ENCODE measurements around the gene RAB43.

RAB43 gene

DNA sequence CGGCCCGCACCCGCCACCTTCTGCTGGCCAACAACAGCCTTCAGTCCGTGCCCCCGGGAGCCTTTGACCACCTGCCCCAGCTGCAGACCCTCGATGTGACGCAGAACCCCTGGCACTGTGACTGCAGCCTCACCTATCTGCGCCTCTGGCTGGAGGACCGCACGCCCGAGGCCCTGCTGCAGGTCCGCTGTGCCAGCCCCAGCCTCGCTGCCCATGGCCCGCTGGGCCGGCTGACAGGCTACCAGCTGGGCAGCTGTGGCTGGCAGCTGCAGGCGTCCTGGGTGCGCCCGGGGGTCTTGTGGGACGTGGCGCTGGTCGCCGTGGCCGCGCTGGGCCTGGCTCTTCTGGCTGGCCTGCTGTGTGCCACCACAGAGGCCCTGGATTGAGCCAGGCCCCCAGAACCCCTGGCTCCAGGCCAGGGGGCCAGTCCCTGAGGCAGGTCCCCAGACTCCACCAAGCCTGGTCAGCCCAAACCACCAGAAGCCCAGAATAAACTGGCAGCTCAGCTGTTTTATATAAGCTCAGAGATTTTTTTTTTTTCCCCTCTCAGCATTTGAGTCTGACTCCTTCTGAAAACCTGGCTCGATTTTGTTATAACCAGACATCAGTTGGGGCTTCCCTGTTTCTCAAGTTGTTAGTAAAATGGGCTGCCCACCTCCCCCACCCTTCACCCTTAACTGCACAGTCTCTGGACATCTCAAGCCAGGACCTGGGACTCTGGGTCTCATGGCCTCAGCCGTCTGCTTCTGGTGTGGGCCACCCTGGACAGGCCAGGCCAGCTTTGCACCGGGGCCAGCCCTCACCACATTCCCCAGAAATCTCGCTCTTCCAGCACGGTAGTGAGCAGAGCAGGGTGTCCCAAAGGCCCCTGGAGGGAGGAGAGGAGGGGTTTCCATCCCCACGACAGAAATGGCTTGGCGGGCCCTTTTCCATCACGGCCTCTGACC is 59.4 kb downstream of the RAB43 start:
- TF ChIP-seq, protein P1, sequence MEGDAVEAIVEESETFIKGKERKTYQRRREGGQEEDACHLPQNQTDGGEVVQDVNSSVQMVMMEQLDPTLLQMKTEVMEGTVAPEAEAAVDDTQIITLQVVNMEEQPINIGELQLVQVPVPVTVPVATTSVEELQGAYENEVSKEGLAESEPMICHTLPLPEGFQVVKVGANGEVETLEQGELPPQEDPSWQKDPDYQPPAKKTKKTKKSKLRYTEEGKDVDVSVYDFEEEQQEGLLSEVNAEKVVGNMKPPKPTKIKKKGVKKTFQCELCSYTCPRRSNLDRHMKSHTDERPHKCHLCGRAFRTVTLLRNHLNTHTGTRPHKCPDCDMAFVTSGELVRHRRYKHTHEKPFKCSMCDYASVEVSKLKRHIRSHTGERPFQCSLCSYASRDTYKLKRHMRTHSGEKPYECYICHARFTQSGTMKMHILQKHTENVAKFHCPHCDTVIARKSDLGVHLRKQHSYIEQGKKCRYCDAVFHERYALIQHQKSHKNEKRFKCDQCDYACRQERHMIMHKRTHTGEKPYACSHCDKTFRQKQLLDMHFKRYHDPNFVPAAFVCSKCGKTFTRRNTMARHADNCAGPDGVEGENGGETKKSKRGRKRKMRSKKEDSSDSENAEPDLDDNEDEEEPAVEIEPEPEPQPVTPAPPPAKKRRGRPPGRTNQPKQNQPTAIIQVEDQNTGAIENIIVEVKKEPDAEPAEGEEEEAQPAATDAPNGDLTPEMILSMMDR (IDR thresholded peaks at IDR 0.05) = no peak

DNA sequence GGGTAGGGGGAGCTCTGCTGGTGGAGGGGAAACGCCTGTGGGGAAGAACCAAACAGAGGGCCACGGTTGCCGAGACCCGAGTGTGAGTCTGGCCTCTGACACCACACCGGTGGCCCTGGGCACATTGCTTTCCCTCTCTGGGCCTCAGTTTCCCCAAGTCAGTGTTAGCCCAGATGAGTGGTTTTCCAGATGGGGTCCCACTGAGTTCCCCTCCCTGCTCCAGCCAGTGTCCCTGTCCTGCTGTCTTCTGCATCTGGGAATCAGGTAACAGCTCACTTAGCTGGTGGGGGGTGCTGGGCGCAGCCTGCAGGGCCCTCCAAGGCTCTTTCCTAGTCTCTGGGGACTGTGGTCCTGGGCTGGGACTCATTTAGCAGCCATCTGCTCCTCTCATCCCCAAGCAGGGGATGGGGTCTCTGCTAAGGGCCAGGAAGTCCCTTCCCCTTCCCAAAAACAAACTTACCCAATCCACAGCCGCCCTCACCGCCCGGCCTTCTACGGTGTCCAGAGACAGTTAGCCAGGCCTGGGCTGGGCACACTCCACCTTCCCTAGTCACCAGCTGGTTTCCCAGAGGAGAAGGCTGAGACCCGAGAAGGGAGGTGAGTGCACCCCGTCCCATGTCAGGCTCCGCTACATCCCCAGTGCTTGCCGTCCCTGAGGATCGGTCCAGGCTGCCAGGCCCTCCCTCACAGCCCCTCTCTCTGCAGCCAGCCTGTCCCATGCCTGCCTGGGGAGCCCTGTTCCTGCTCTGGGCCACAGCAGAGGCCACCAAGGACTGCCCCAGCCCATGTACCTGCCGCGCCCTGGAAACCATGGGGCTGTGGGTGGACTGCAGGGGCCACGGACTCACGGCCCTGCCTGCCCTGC is 60.3 kb downstream of the RAB43 start:
- TF ChIP-seq, protein P1 (IDR thresholded peaks at IDR 0.05) = no peak

DNA sequence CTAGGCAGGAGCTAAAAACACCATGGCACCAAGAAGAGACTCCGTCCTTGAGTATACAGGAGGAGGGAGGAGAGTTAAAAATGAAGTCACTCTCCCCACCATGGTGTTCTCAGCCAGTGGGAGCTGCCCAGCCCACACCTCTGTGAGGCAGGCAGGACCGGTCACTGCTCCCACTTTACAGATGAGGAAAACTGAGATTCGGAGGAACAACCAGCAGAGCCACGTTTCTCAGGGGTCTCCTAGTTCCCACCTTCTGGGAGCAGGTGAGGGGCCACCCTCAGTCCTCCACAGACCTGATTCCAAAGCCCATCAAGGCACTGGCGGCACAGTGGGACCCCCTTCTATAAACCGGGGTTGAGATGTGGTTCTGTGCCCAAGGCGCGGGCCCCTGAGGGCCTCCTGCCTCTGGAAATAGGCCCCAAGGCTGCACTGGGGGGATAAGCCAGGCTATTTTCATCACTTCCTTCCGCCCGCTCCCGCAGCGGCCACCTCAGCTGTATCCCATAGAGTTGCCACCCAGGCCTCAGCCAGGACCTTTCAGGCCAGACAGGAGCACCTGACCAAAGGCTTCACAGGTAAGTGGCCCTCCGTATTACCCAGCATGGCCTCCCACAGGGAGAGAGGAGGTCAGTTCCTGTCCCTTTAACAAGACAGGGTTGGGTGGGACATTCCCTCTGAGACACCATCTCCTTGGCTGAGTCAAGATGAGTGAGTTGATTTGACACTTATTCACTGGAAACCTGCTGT is 61.2 kb downstream of the RAB43 start, which contains the start of gene GP9:
Gene GP9 (plus strand): TSS at position 504 of the 747 bp plus-strand sequence. CDS start 961 bp downstream, outside the sequence.
- TF ChIP-seq, protein P1 (IDR thresholded peaks at IDR 0.05) = no peak

DNA sequence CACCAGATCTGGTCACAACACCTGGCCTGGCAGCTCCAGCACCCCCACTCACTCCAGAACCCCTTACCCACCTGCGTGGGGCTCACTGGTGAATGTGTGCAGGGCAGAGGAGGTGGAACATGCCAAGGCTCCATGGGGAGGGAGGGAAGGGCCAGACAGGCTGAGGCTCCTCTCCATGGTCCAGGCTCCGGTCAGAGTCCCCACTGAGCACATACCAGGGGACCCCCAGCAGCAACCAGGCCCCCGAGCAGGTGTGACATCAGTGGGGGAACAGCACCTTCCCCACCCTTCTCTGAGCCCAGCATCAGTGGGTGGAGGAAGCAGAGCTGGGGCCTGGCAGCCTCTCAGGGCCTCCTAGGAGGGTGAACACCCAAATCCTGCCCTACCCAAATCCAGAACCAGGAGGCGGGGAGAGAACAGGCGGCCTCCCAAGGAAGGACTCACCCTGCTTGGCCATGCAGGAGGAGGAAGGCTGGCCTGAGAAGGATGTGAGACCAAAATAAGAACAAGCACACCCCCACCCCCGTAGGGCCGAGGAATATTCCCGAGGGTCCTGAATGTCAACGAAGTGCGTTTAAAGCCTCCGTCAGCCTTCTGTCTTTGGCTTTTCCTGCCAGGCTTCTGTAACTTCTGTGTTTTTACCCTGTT is 62.2 kb downstream of the RAB43 start:
- TF ChIP-seq, protein P1 (IDR thresholded peaks at IDR 0.05) = no peak

DNA sequence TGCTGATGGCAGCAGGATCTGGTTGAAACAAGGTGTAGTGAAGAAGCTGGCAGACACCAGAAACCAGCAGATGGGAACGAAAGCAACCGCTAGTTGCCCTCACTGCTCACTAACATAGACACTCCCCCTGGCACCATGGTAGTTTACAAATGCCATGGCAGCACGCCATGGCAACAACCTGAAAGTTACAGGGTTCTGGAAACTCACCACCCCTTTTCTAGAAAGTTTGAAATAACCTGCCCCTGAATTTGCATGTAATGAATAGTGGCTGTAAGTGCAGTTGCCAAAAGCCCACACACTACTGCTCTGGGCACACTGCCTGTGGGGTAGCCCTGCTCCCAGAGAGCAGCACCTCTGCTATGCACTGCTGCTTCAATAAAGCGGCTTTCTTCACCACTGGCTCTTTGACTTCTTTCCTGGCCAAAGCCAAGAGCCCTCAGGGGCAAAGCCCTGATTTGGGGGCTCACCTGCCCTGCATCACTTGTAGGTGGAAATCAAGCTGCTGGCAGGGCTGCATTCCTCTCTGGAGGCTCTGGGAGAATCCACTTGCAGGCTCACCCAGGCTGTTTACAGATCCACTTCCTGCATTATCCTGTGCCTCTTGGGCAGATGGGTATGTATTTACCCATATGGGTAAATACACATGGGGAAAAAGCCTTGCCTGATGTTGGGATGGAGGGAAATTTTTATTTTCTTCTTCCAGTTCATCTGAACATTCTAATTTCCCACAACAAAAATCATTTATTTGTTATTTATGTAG is 63.0 kb downstream of the RAB43 start:
- TF ChIP-seq, protein P1 (IDR thresholded peaks at IDR 0.05) = peak; percentile 25; the same call in 1 of the 2 replicates

DNA sequence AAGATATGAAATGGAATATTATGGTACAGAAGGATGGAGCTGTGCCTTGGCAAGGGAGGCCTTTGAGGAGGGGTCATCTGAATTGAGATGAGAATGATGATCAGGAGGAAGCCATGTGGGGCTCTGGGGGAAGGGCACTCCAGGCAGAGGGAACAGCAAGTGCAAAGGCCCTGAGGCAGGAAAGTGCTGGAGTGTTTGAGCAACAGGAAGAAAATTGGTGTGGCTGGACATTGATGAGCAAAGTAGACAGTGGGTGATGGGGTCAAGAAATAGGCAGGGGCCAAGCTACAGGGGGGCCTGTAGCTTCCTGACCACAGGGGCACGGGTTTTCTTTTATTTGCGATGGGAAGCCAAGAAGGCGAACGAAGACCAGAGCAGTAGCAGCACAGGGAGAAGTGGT is 64.4 kb downstream of the RAB43 start:
- TF ChIP-seq, protein P1 (IDR thresholded peaks at IDR 0.05) = no peak

All from LNCAP (cell line).